Effector memory CD8-positive, alpha-beta T cell (primary cell): ENCODE data around the gene LHFPL3.

Experiments used
- ATAC-seq: fragments of 150-1000 bp; cut with Tn5 transposase; replicated peaks from 2 replicates; pipeline ENCODE4 v1.10.0; 2021; ENCODE audit warnings: mild to moderate bottlenecking, moderate library complexity
- DNase-seq, 3 experiments: peaks; one replicate each; pipeline ENCODE4 v3.0.0; 2021
- H3K27ac Mint-ChIP-seq, 2 donors: one replicate each; pipeline ENCODE4 v1.8.0; 2022; ENCODE audit warnings: mild to moderate bottlenecking in 2 of 2, mixed read lengths in 2 of 2, moderate library complexity in 2 of 2
- H3K27me3 Mint-ChIP-seq, 2 donors: one replicate each; pipeline ENCODE4 v1.8.0; 2022; ENCODE audit warnings: mixed read lengths in 2 of 2
- H3K36me3 Mint-ChIP-seq: one replicate; pipeline ENCODE4 v1.8.0; 2022; ENCODE audit warnings: mild to moderate bottlenecking, moderate library complexity, mixed read lengths; ENCODE audit not compliant: insufficient read depth
- H3K4me1 Mint-ChIP-seq, 2 donors: one replicate each; pipeline ENCODE4 v1.8.0; 2022; ENCODE audit warnings: low read depth in 2 of 2, mixed read lengths in 2 of 2
- H3K4me3 Mint-ChIP-seq, 2 donors: one replicate each; pipeline ENCODE4 v1.8.0; 2022; ENCODE audit warnings: mild to moderate bottlenecking in 2 of 2, mixed read lengths in 2 of 2, moderate library complexity in 2 of 2
- H3K9me3 Mint-ChIP-seq, 2 donors: one replicate each; pipeline ENCODE4 v1.8.0; 2022; ENCODE audit warnings: mixed read lengths in 2 of 2

The LHFPL3 gene

DNA sequence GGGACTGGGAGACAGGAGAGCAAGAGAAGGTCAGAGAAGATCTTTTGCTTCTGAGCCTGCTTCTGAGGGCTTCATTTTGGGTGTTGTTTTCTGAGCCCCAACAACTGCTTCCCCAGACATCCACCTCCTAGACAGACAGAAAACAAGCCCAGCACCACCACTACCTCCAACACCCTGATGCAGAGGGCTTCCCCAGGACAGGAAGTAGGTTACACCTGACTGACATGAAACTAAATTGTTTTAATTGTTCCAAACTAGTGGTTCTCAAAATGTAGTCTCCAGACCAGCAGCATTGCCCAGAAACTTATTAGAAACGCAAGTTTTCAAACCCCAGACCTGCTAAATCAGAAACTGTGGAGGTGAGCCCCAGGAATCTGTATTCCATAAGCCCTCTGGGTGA, 522.0 kb downstream of the LHFPL3 start:
- no peak overlapping the region for H3K4me3 Mint-ChIP-seq
- ATAC-seq, result no peak
- no peaks in the 10 kb centered on the region for H3K4me1 Mint-ChIP-seq
- H3K36me3 Mint-ChIP-seq, result no peaks in the 10 kb centered on the region
- H3K9me3 Mint-ChIP-seq, result no peaks in the 10 kb centered on the region
- peaks cover 4 to 35% of the 10 kb centered on the region in 2 donors for H3K27me3 Mint-ChIP-seq
- DNase-seq, result no peak
- H3K27ac Mint-ChIP-seq, result no peak overlapping the region

DNA sequence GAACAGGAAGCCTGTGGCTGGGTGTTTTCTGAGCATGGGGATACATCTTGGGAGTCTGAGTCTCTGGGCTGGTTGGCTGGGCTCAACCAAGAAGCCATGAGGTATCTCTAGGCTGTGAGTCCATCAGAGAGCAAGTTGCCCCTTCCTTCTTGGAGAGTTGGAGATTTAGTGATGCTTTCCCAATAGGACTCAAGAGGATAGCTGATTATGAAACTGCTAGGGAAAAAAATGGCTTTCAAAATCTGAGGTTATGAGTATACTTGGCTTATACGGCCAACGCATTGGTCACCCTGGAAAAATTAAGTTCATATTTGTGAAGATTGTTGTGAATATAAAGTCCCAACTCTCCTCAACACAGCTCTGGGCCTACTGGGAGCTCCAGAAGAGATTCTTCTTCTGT, 522.9 kb downstream of the LHFPL3 start:
- Mint-ChIP-seq H3K4me3 (no peak overlapping the region), H3K36me3 (no peaks in the 10 kb centered on the region), H3K27ac (no peak overlapping the region), H3K27me3 (peaks cover 0 to 27% of the 10 kb centered on the region in 2 donors), H3K9me3 (no peaks in the 10 kb centered on the region), H3K4me1 (no peaks in the 10 kb centered on the region)
- no peak for ATAC-seq
- no peak for DNase-seq

DNA sequence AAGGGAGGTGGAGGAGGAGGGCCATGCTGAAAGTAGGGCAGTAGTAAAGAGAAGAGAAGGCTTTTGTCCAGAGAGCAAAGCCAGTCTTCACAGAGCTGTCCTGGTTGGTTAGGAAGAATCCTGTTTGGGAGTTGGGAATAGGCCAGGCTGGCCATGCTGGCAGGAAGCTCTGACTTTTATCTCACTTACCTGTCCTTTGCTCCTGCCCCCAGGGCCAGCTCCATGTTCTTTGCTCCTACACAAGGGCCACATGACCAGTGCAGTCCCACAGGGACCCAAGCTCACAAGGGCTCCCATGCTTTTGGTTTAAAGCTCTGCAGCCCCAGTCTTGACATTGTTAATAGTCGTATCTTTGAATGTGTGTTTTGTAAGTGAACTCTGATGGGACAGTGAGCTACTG, 524.0 kb downstream of the LHFPL3 start:
- H3K27me3 Mint-ChIP-seq, result peaks cover 0 to 27% of the 10 kb centered on the region in 2 donors
- no peak overlapping the region for H3K27ac Mint-ChIP-seq
- H3K9me3 Mint-ChIP-seq, result no peaks in the 10 kb centered on the region
- H3K4me3 Mint-ChIP-seq, result no peak overlapping the region
- H3K36me3 Mint-ChIP-seq, result no peaks in the 10 kb centered on the region
- DNase-seq, result no peak
- no peaks in the 10 kb centered on the region for H3K4me1 Mint-ChIP-seq
- ATAC-seq, result no peak

- Mint-ChIP-seq H3K9me3 (no peaks in the 10 kb centered on the region), H3K27me3 (peaks cover 0 to 8% of the 10 kb centered on the region in 2 donors), H3K4me1 (peaks cover 9 to 12% of the 10 kb centered on the region in 2 donors), H3K27ac (no peak overlapping the region), H3K36me3 (peaks cover 3% of the 10 kb centered on the region), H3K4me3 (no peak overlapping the region)
- no peak for ATAC-seq
- no peak for DNase-seq
These were observed 527.5 kb downstream of the LHFPL3 start for GRCh38 chr7:104855861-104856260.

DNA sequence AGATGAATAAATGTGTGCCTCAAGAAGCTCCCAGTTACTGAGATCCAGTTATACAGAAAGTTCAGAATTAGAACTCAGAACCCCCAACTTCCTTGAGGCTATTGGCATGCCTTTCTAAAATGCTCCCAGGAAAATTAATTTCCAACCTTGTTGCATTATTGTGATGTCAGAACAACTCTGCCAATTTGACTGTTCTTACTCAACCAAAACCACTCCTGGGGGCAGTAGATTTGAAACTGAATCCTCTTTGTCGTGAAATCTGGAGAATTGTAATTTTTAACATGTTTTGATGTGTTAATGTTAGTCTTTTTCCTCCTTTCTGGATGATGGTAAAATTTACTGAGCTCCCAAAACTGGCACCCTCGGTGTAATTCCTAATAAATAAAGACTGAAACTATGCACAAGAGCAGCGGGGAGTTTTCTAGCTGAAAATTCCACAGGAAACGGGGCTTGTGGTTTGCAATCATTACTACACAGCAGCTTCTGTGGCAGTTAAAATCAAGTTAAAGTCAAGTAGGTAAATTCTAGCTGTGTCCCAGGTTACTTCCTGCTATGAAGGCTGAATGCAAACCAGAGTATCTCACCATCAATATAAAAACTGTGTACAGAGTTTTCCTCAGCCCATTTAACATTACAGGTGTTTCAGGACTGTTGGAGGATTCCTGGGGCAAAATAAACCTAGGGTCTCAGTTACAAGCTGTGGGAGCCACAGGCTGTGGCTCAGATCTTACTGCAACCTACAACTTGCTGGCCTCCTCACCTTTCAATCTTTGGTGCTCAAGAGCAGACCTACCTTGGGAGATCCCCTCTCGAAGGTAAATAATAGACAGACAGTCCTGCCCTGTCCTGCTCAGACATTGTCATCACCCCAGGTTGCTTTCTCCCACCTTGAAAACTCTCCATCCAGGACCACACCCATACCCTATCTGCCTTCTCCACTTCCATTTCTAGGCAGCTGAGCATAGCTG, 529.3 kb downstream of the LHFPL3 start:
- ATAC-seq (peak; percentile 29), DNase-seq (no peak)
- no peak overlapping the region for H3K27ac Mint-ChIP-seq
- H3K9me3 Mint-ChIP-seq, result no peaks in the 10 kb centered on the region
- H3K4me1 Mint-ChIP-seq, result peaks cover 9 to 12% of the 10 kb centered on the region in 2 donors
- H3K4me3 Mint-ChIP-seq, result no peak overlapping the region
- H3K36me3 Mint-ChIP-seq, result peaks cover 3% of the 10 kb centered on the region
- peaks cover 10 to 20% of the 10 kb centered on the region in 2 donors for H3K27me3 Mint-ChIP-seq

GRCh38 chr7:104859754-104860426, 531.5 kb downstream of the LHFPL3 start:
- peaks cover 3% of the 10 kb centered on the region for H3K36me3 Mint-ChIP-seq
- ATAC-seq, result no peak
- peaks cover 25 to 40% of the 10 kb centered on the region in 2 donors for H3K27me3 Mint-ChIP-seq
- no peak overlapping the region for H3K4me3 Mint-ChIP-seq
- peaks cover 9 to 12% of the 10 kb centered on the region in 2 donors for H3K4me1 Mint-ChIP-seq
- no peaks in the 10 kb centered on the region for H3K9me3 Mint-ChIP-seq
- H3K27ac Mint-ChIP-seq, result no peak overlapping the region
- DNase-seq, result no peak

- Mint-ChIP-seq H3K9me3 (peaks cover 0 to 2% of the 10 kb centered on the region in 2 donors), H3K27me3 (peaks cover 43 to 59% of the 10 kb centered on the region in 2 donors), H3K4me3 (no peak overlapping the region), H3K27ac (no peak overlapping the region), H3K4me1 (peaks cover 9 to 12% of the 10 kb centered on the region in 2 donors), H3K36me3 (peaks cover 3% of the 10 kb centered on the region)
- ATAC-seq (no peak), DNase-seq (no peak)
These were observed 533.5 kb downstream of the LHFPL3 start for GRCh38 chr7:104861729-104862390.

- Mint-ChIP-seq H3K36me3 (peaks cover 3% of the 10 kb centered on the region), H3K27ac (no peak overlapping the region), H3K4me1 (peaks cover 6 to 9% of the 10 kb centered on the region in 2 donors), H3K9me3 (peaks cover 0 to 2% of the 10 kb centered on the region in 2 donors), H3K4me3 (no peak overlapping the region), H3K27me3 (peaks cover 50 to 66% of the 10 kb centered on the region in 2 donors)
- DNase-seq, result no peak
- ATAC-seq, result no peak
These were observed 534.3 kb downstream of the LHFPL3 start for GRCh38 chr7:104862719-104863118.

GRCh38 chr7:104873401-104873800, 545.0 kb downstream of the LHFPL3 start:
- ATAC-seq (no peak), DNase-seq (no peak)
- no peak overlapping the region for H3K27ac Mint-ChIP-seq
- no peaks in the 10 kb centered on the region for H3K27me3 Mint-ChIP-seq
- H3K4me1 Mint-ChIP-seq, result peaks cover 2% of the 10 kb centered on the region in 2 donors
- no peaks in the 10 kb centered on the region for H3K9me3 Mint-ChIP-seq
- no peak overlapping the region for H3K4me3 Mint-ChIP-seq
- no peaks in the 10 kb centered on the region for H3K36me3 Mint-ChIP-seq

DNA sequence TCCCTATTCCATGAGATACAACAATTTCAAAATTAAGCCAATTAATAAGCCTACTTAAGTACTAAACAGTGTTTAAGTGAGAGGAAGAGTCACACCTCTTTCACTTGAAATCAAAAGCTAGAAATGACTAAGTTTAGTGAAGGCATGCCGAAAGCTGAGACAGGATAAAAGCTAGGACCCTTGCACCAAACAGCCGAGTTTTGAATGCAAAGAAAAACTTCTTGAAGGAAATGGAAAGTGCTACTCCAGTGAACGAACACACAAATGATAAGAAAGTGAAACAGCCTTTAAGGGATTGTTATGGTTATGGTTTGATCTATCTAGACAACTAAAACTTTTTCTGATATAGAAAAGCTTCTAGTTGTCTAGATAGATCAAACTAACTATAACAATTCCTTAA, 550.2 kb downstream of the LHFPL3 start:
- ATAC-seq, result no peak
- peak overlapping the region in 1 of 2 donors; percentile 6 for H3K4me3 Mint-ChIP-seq
- no peaks in the 10 kb centered on the region for H3K27me3 Mint-ChIP-seq
- peak overlapping the region in 1 of 2 donors; percentile 19 for H3K27ac Mint-ChIP-seq
- no peaks in the 10 kb centered on the region for H3K36me3 Mint-ChIP-seq
- DNase-seq, result no peak
- no peaks in the 10 kb centered on the region for H3K9me3 Mint-ChIP-seq
- H3K4me1 Mint-ChIP-seq, result peaks cover 4 to 7% of the 10 kb centered on the region in 2 donors

- no peaks in the 10 kb centered on the region for H3K9me3 Mint-ChIP-seq
- H3K4me3 Mint-ChIP-seq, result no peak overlapping the region
- ATAC-seq (peak; percentile 36), DNase-seq (no peak)
- no peak overlapping the region for H3K27ac Mint-ChIP-seq
- peaks cover 4% of the 10 kb centered on the region for H3K36me3 Mint-ChIP-seq
- peaks cover 5 to 15% of the 10 kb centered on the region in 2 donors for H3K27me3 Mint-ChIP-seq
- peaks cover 6 to 8% of the 10 kb centered on the region in 2 donors for H3K4me1 Mint-ChIP-seq
These were observed 554.9 kb downstream of the LHFPL3 start for GRCh38 chr7:104883248-104883717.

GRCh38 chr7:104883718-104884452, 555.5 kb downstream of the LHFPL3 start:
- peaks cover 5 to 15% of the 10 kb centered on the region in 2 donors for H3K27me3 Mint-ChIP-seq
- H3K36me3 Mint-ChIP-seq, result peaks cover 4% of the 10 kb centered on the region
- H3K9me3 Mint-ChIP-seq, result no peaks in the 10 kb centered on the region
- ATAC-seq (peak; percentile 93), DNase-seq (peak; percentile 71 to 73 (median 72))
- no peak overlapping the region for H3K27ac Mint-ChIP-seq
- peaks cover 3 to 5% of the 10 kb centered on the region in 2 donors for H3K4me1 Mint-ChIP-seq
- no peak overlapping the region for H3K4me3 Mint-ChIP-seq

- no peak for DNase-seq
- Mint-ChIP-seq H3K27me3 (peaks cover 7 to 15% of the 10 kb centered on the region in 2 donors), H3K27ac (no peak overlapping the region), H3K4me3 (no peak overlapping the region), H3K9me3 (no peaks in the 10 kb centered on the region), H3K36me3 (peaks cover 4% of the 10 kb centered on the region), H3K4me1 (peaks cover 3 to 5% of the 10 kb centered on the region in 2 donors)
- ATAC-seq, result no peak
These were observed 558.2 kb downstream of the LHFPL3 start for GRCh38 chr7:104886651-104887050.
